Calu3 (cell line): ENCODE measurements around the gene MIB2. TPM values are rescaled to one million over a fixed set of nuclear protein-coding genes. Genes with fewer than 3 reads are reported as not detected.
"Not testable (repeated sequence)": the region's sequence is repeated elsewhere in the genome, so short reads cannot be mapped to it uniquely, and the experiment has no call there.

ENCODE experiments used
- BruUV-seq: library from RNA; stranded (reverse); fragments of 400-500 nt; replicated peaks from 2 replicates; lab custom pipeline; 2021; lab: Mats Ljungman, UMichigan
- CTCF ChIA-PET: fragments of 300-600 bp; sonication (Branson Sonifier 250); formaldehyde crosslinking; loops from one replicate; lab custom pipeline; 2022; ENCODE audit warnings: antibody characterized with exemption; lab: Charles Lee
- DNase-seq: peaks from one replicate; pipeline ENCODE4 v3.0.0; 2022
- H3K27ac Mint-ChIP-seq: one replicate; pipeline ENCODE4 v1.8.0; 2022; ENCODE audit warnings: mixed read lengths; ENCODE audit not compliant: unreplicated experiment
- H3K27me3 Mint-ChIP-seq: one replicate; pipeline ENCODE4 v1.8.0; 2022; ENCODE audit warnings: mixed read lengths; ENCODE audit not compliant: unreplicated experiment
- H3K36me3 Mint-ChIP-seq: one replicate; pipeline ENCODE4 v1.8.0; 2022; ENCODE audit warnings: mild to moderate bottlenecking, moderate library complexity, mixed read lengths; ENCODE audit not compliant: insufficient read depth, unreplicated experiment
- H3K4me1 Mint-ChIP-seq: one replicate; pipeline ENCODE4 v1.8.0; 2022; ENCODE audit warnings: mild to moderate bottlenecking, low read depth, mixed read lengths; ENCODE audit not compliant: unreplicated experiment
- H3K4me3 Mint-ChIP-seq: one replicate; pipeline ENCODE4 v1.8.0; 2022; ENCODE audit warnings: mild to moderate bottlenecking, low read depth, moderate library complexity, mixed read lengths; ENCODE audit not compliant: unreplicated experiment
- H3K9me3 Mint-ChIP-seq: one replicate; pipeline ENCODE4 v1.8.0; 2022; ENCODE audit warnings: low read depth, mixed read lengths; ENCODE audit not compliant: unreplicated experiment
- CTCF ChIP-seq: fragments of 200-600 bp; IDR thresholded peaks from one replicate; pipeline ENCODE4 v1.8.0; 2022; ENCODE audit warnings: antibody characterized with exemption; ENCODE audit not compliant: unreplicated experiment
- intact Hi-C: fragments of 100-400 bp; cut with micrococcal nuclease; formaldehyde crosslinking; loops from one replicate; pipeline ENCODE4 v1.10.0; 2022; ENCODE audit not compliant: unreplicated experiment
- total RNA-seq: library from RNA; stranded (reverse); gene quantifications from 2 replicates; pipeline ENCODE4 v1.2.3, GENCODE V29; 2022

MIB2 gene
- total RNA-seq, 1 experiment from 2014 or later, result 50.3 TPM

GRCh38 chr1:1672181-1672965, 57.1 kb downstream of the MIB2 start:
- Mint-ChIP-seq H3K27ac (no peak overlapping the region), H3K27me3 (no peaks in the 10 kb centered on the region), H3K36me3 (peaks cover 15% of the 10 kb centered on the region), H3K9me3 (no peaks in the 10 kb centered on the region), H3K4me3 (no peak overlapping the region), H3K4me1 (no peaks in the 10 kb centered on the region)
- no peak for TF ChIP-seq CTCF
- no TSS peak for BruUV-seq
- DNase-seq, result no peak
- CTCF ChIA-PET, result no interaction called here
- intact Hi-C loops, result no loop called here

GRCh38 chr1:1674806-1675205, 59.5 kb downstream of the MIB2 start:
- not testable (repeated sequence) for DNase-seq, H3K27ac Mint-ChIP-seq

GRCh38 chr1:1675218-1675617, 59.9 kb downstream of the MIB2 start:
- H3K9me3 Mint-ChIP-seq, DNase-seq, H3K27ac Mint-ChIP-seq, CTCF ChIA-PET, H3K4me1 Mint-ChIP-seq, H3K27me3 Mint-ChIP-seq, intact Hi-C loops, BruUV-seq, H3K4me3 Mint-ChIP-seq: not testable (repeated sequence)
- H3K36me3 Mint-ChIP-seq, result peaks cover 21% of the 10 kb centered on the region

More at GRCh38 chr1:1674806-1675205, 59.5 kb downstream of the MIB2 start:
- H3K4me3 Mint-ChIP-seq, H3K4me1 Mint-ChIP-seq, intact Hi-C loops, CTCF ChIA-PET, BruUV-seq, H3K9me3 Mint-ChIP-seq, H3K27me3 Mint-ChIP-seq: not testable (repeated sequence)
- peaks cover 21% of the 10 kb centered on the region for H3K36me3 Mint-ChIP-seq

GRCh38 chr1:1676087-1676486, 60.8 kb downstream of the MIB2 start:
- BruUV-seq, H3K4me1 Mint-ChIP-seq, H3K27me3 Mint-ChIP-seq, H3K27ac Mint-ChIP-seq, H3K9me3 Mint-ChIP-seq, intact Hi-C loops, DNase-seq, H3K4me3 Mint-ChIP-seq, CTCF ChIA-PET: not testable (repeated sequence)
- H3K36me3 Mint-ChIP-seq, result peaks cover 17% of the 10 kb centered on the region

DNA sequence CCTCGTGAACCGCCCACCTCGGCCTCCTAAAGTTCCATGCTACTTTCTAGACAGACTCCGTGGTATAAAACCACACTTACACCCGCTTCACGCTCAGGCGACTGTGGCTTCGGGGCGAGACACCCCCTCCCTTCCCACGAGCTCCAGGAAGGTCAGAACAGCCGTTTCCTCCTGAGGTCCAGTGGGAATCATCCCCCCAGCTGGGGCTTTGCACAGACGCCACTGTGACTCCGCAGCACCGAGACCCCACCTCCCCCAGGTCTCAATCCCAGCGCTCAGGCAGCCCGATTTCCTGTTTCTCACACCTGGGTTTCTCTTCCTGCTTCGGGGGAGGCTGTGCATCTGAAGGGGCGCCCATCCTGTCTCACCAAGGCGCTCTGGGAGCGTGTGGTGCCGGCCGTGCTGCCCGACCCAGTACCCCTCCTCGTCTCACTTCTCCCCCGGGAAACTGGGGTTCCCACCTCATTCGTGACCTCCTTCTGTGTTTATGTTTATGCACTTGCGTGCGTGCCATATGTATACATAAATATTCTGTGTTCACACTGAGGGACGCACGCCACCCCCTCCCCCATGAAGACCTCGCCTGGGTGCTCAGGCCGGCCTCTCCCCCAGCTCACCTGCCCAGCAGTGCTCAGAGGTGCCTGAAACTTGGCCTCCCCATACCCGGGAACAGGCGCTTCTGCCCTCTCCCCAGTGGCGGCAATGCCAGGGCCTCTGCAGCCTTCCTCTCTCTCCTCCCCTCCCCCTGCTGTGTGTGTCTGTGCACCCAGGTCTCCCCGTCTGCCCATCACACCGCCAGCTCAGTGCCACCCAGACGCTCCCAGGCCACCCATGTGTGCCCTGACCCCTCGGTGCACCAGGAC, 62.6 kb downstream of the MIB2 start:
- Mint-ChIP-seq H3K4me3 (no peak overlapping the region), H3K27ac (no peak overlapping the region), H3K36me3 (peaks cover 9% of the 10 kb centered on the region), H3K9me3 (no peaks in the 10 kb centered on the region), H3K4me1 (no peaks in the 10 kb centered on the region), H3K27me3 (no peaks in the 10 kb centered on the region)
- TF ChIP-seq CTCF, result no peak
- no TSS peak for BruUV-seq
- DNase-seq, result no peak
- intact Hi-C loops, result no loop called here
- CTCF ChIA-PET, result no interaction called here
